HG03095 (cell line): ENCODE measurements around the gene COL27A1.

ENCODE experiments used
- ATAC-seq: cut with Tn5 transposase; IDR thresholded peaks from one replicate; pipeline ENCODE4 v1.9.1; 2021; ENCODE audit warnings: moderate library complexity; ENCODE audit not compliant: unreplicated experiment

The COL27A1 gene

GRCh38 chr9:114261987-114262386 is 106.7 kb downstream of the COL27A1 start:
- ATAC-seq = no peak

- ATAC-seq = no peak
Measured at GRCh38 chr9:114263853-114264510, 108.6 kb downstream of the COL27A1 start.

DNA sequence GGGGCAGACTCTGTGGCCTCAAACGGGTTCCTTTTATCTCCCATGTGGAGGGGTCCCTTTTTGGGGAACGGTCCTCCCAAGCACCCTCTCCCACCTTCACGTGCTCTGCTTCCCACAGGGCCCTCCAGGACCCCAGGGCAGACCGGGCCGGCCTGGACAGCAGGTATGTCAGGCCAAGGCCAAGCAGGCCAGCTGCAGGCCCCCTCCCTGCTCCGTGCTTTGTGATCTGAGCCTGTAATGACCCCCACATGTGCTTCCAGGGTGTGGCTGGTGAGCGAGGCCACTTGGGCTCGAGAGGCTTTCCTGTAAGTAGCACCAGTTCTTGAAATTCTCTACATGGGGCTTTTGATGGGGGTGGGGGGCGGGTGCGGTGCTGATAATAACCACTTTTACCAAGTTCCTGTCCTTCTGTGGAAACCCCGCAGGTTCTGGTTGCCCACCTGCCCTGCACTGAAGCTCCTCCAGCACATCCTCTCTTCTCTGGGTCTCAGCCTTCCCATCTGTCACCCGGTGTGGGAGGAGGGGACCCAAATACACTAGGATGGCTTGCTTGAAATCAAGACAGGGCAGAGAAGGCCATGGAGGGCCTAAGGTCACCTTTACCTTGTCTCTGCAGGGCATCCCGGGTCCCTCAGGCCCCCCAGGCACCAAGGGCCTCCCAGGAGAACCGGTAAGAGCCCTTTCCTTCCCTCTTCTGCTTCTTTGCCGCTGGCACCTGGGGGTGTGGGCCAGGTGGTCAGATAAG is 109.6 kb downstream of the COL27A1 start:
- ATAC-seq = no peak

DNA sequence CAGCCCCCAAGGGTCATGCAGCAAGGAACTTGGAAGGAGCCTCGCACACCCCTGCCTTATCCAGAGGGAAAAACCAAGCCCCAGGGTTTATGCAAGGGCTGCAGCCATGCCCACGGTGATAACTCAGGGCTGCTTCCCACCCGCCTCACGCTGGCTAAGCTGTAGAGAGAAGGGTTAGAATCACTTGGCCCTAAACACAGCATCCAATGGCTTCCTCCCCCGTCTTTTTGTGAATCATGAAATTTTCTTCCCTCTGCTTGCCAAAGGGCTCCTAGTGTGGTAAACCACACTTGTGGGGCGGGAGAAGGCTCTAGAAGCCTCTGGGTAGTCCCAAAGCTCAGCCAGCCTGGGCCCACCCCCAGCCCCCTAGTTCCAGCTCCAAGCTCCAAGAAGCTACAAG is 111.6 kb downstream of the COL27A1 start:
- ATAC-seq = no peak

DNA sequence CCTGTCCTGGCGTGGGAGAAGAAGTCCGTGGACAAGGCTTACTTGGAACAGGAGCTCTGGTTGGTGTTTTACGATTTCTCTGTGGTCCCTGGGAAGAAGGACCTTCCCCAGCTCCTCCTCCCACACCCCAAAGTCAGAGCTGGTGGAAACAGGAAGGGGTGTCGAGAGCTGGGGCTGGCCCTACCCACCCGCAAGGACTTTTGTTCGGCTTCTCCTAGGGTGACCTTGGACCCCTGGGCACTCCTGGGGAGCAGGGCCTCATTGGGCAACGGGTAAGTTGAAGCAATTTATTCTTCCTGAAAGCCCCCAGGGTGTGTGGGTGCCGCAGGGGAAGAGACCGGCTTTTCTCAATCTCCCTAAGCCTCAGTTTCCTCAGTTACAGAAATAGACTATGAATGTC is 113.7 kb downstream of the COL27A1 start:
- ATAC-seq = no peak

DNA sequence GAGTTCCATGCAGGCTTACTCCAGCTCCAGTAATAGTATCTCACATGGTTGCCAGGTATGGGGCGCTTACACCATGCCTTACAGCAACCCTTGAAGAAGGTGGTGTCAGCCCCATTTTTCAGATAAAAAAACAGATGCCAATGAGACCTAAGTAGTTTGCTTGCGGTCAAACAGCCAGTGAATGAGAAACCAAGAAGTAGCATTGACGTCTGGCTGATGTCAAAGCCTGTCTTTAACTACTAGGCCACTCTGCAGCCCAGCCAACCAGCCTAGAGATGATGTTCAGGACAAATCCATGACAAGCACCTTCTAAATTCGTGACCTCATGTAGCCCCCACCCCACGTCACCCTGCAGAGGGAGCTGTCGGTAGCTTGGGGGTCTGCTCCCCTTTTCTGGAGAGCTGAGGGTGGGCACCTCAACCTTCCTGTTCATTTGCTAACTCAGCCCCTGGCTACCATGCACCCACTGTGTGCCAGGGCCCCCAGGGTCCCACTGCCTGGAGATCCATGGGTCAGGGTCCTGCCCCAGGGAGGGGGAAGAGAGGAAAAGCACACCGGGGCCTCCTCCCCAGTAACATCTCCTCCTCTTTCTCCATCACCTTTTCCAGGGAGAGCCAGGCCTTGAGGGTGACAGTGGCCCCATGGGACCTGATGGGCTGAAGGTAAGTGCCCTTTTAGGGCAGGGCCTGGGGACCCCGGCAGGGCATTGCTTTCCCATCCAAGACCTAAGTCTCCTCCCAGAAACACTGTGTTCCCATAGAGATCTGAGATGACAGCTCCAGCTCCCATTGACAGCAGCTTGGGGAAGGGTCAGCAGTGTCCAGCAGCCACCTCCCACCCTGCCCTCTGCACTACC is 115.0 kb downstream of the COL27A1 start:
- no peak for ATAC-seq

DNA sequence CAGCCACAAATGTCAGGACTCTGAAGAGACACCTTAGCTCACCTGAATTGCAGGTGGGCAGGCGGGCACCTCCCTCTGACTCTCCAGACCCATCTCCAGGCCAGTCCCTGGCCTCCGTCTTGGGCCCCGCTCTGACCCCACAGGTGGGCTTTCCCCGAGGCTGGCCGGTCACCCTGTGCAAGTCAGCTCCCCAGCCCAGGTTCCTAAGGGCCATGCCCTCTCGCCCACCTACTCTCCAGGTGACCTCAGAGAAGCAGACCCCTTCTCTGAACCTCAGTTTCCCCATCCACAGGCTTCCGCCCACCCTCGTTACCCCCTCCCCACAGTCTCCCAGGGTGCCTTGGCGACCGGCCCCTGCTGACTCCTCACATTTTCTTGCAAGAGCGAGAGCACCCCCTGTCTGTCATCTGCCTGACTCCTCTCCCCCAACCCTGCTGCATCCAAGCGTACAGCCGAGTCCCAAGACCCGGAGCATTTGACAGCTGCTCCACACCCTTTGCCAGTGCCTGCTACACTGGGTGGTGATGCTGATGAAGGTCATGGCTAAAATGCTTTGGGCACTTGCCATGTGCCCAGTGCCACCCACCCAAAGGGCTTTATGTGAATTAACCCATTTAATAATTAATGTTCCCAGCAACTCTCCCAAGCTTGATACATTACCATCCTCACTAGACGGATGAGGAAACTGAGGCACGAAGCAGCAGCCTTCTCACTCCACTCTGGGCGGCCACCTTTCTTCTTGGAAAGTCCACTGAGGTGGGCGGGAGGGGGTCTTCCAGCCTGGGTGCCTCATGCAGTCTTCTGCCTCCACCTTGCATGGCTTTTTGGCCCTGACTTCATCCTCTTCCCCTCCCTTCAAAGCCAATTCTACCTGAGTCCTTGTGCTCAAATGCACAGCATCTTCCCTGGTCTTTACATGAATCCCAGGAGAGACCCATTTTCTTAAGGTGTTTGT is 116.5 kb downstream of the COL27A1 start:
- no peak for ATAC-seq

DNA sequence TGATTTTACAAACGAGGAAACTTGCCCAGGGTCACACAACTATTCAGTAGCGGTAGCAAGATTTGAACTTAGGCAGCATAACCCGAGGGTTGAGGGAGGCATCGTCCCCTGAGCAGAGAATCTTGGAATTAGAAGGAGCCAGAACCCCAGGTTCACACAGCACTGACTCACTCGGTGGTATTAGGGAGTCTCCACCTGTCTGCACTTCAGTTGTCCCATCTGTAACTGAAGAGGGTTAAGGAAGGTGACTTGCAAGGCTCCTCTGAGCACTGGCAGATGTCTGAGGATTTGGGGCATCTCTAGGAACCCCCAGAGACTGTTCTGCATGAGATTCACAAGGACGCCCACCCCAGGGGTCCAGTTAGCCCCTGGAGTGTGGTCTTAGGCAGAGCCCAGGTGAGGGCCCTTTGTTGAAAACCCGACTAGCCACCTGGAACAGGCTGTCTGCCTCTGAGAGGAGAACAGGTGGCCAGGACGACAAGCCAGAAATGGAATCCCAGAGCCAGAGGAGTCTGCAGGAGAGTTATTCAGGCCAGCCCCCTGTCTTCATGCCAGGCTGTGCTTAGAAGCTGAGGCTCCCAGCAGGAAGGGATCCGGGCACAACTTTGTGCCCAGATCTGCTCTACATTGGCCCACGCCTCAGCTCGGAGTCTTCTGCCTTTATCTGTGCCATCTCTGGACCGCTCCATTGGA is 117.5 kb downstream of the COL27A1 start:
- ATAC-seq = no peak

GRCh38 chr9:114273461-114273881 is 118.1 kb downstream of the COL27A1 start:
- no peak for ATAC-seq

- no peak for ATAC-seq
Measured at GRCh38 chr9:114274217-114274616, 118.9 kb downstream of the COL27A1 start.

DNA sequence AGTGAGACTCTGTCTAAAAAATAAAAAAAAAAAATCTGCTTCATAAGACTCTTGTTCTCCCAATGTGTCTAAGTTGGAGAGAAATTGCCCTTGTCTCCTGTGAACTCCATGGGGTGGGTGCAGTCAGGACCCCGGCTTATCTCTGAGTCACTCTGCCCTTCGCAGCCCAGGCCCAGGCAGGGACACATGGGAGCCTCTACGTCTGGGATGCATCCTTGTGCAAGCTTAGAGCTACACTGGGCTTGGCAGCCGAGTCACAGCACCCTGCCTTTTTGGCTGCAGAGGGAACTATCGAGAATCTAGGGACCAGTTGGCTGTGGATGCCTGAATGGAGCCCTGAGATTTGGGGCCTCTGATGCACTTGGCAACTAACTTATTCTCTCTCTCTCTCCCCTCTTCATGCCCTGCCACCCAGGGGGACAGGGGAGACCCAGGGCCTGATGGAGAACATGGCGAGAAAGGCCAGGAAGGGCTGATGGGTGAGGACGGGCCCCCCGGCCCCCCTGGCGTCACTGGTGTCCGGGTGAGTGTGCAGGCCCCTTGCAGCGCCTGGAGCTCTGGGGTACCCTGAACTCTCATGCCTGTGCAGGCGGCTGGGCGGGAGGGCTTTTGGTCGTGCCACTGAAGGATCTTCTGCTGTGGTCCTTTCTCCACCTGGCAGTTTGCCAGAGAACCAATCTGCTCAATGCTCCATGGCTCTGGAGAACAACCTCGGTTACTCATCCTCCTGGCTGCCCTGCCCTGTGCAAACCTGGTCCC is 120.1 kb downstream of the COL27A1 start:
- no peak for ATAC-seq

DNA sequence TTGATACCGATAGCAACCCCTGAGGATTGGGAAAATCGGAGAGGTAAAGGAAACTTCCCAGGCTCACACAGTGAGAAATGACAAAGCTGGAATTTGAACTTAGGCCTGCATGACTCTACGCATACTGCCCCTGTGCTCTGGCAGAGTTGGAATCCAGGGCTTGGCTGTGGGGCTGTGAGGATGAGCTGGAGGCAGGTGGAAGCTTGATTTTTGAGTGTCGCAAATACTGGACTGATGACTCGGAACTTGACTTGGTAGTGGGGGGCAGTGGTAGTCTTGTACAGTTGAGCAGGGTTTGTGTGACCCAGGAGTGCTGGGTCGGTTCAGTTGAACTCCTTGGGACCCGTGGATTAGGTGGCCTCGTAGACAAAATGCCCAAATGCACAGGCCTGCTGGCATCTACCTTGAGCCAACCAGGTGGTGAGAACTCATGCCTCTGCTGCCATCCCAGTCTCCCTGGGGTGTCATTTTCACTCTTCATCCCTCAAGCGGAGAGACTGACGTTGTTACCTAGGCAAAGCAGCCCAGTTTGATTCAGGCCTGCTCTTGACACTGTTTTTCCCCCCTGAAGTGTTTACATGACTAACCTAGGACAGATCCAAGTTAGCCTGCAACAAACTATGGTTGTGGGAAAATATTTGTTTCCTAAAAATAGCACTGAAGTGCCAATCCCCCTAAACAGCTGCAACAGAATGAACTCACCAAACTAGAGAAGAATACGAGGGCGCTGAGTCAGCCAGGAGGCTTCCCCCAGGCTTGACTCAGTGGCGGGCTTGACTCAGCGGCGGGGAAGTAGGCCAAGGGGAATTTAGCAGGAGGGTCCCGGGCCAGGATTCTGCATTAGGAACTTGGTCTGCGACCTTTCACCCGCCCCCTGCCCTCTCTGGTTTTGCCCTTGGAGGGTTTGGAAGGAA is 121.8 kb downstream of the COL27A1 start:
- no peak for ATAC-seq

- ATAC-seq = no peak
Measured at GRCh38 chr9:114278356-114278755, 123.0 kb downstream of the COL27A1 start.

DNA sequence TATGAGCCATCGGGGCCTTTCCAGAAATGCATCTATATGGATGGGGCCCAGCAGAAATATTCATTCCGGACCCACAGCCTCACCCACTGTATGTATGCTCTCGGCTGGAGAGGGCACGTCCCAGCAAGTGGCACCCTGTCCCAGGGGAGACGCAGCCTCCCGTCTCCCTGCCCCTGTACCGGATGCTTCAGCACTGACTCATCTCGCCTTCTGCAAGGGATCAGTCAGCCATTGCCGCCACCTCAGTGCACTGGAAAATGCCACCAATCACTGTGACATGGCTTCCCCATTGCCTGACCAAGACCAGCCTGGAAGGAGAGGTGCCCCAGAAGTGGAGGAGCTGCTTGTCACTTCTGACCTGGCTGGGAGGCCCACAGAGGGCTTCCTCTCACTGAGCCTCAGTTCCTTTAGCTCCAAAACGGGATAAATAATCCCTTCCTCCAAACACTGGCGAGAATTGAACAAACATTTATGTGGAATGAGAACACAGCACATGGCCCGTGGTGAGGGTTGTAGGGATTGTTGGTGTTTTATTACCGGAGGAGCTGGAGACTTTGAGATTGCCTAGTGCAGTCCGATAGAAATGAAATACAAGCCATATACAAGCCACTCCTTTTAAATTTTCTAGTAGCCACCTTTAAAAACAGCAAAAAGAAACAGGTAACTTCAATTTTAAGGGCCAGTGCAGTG is 123.7 kb downstream of the COL27A1 start:
- no peak for ATAC-seq

- no peak for ATAC-seq
Measured at GRCh38 chr9:114279693-114280092, 124.4 kb downstream of the COL27A1 start.

DNA sequence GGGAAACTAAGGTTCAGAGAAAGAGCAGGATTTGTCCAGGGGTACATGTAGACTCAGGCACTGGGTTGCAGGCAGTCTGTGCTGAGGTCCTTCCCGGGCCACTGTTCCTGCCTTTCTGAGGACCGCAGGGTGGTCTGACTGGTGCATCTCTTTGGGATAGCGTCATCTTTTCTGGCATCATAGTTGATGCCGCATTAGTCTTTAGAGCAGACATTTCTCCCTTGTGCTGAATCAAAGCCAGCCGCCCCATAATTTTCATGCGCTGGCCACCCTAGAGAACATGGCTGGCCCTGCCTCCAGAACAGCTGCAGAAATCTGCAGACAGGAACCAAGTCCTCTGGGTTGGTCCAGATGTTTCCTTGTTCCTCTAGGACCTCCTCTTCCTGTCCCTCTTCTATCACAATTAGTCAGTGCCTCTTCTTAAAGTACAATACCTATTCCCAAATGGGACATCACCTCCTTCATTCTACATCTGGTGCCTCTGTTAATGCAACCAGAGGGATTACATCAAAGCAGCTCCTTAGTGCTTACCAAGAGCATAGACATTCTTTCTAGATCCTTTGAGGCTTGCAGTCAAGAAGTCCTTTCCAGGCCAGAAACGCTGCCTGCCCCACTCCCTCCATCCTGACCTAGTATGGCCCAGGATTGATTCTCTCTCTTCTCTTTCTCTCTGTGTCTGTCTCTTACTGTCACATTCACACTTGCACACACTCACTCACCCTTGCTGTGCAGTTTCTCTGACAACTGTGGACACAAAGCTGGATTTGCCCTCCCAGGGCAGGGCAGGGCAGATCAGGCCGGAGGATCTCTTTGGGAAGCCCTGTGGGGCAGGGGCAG is 125.5 kb downstream of the COL27A1 start:
- no peak for ATAC-seq
